ENCODE results near the gene ESYT3.

Gene ESYT3

GRCh38 chr3:138437281-138437680 lies 2.9 kb downstream of the ESYT3 start:
- no peak overlapping the region for H3K4me3 ChIP-seq (ENCODE audit: low read depth, low read length)
- no peak for DNase-seq (ENCODE audit: low read depth)
- no peak for TF ChIP-seq CTCF (IDR thresholded peaks at IDR 0.05; ENCODE audit: control insufficient read depth, extremely low read depth, insufficient read depth)

DNA sequence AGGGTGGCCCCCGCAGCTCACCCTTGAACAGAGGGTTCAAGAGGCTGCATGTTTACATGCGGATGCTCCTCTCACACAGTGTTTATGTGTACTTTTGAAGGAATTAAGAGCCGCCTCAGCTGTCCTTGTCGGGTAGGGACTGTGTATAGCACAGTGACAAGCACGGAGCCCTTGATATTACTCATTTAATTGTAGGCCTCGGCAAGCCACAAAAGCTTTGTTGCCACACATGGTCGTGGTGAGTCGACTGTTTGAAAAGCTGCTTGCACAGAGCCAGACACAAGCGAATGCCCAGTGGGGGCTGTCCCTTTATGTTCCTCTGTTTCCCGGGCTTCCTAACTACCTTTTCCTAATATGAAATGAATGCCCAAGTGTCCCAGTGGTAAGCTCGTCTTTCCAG lies 4.5 kb downstream of the ESYT3 start:
- no peak for TF ChIP-seq CTCF (IDR thresholded peaks at IDR 0.05; ENCODE audit: control insufficient read depth, extremely low read depth, insufficient read depth)
- no peak overlapping the region for H3K4me3 ChIP-seq (ENCODE audit: low read depth, low read length)
- DNase-seq (ENCODE audit: low read depth), result no peak

GRCh38 chr3:138439646-138440045 lies 5.2 kb downstream of the ESYT3 start:
- no peak for TF ChIP-seq CTCF (IDR thresholded peaks at IDR 0.05; ENCODE audit: control insufficient read depth, extremely low read depth, insufficient read depth)
- no peak overlapping the region for H3K4me3 ChIP-seq (ENCODE audit: low read depth, low read length)
- no peak for DNase-seq (ENCODE audit: low read depth)

GRCh38 chr3:138440121-138440521 lies 5.7 kb downstream of the ESYT3 start:
- no peak for TF ChIP-seq CTCF (IDR thresholded peaks at IDR 0.05; ENCODE audit: control insufficient read depth, extremely low read depth, insufficient read depth)
- H3K4me3 ChIP-seq (ENCODE audit: low read depth, low read length), result no peak overlapping the region
- DNase-seq (ENCODE audit: low read depth), result no peak

GRCh38 chr3:138440596-138440995 lies 6.2 kb downstream of the ESYT3 start:
- H3K4me3 ChIP-seq (ENCODE audit: low read depth, low read length), result no peak overlapping the region
- no peak for TF ChIP-seq CTCF (IDR thresholded peaks at IDR 0.05; ENCODE audit: control insufficient read depth, extremely low read depth, insufficient read depth)
- no peak for DNase-seq (ENCODE audit: low read depth)

GRCh38 chr3:138441256-138441655 lies 6.8 kb downstream of the ESYT3 start:
- no peak for DNase-seq (ENCODE audit: low read depth)
- H3K4me3 ChIP-seq (ENCODE audit: low read depth, low read length), result no peak overlapping the region
- no peak for TF ChIP-seq CTCF (IDR thresholded peaks at IDR 0.05; ENCODE audit: control insufficient read depth, extremely low read depth, insufficient read depth)

GRCh38 chr3:138441742-138442141 lies 7.3 kb downstream of the ESYT3 start:
- no peak overlapping the region for H3K4me3 ChIP-seq (ENCODE audit: low read depth, low read length)
- DNase-seq (ENCODE audit: low read depth), result no peak
- TF ChIP-seq CTCF (IDR thresholded peaks at IDR 0.05; ENCODE audit: control insufficient read depth, extremely low read depth, insufficient read depth), result no peak

Data from LNCaP clone FGC (cell line).